Vagina (tissue), 2 donors: ENCODE measurements around the gene SWAP70.

Experiments used
- POLR2A ChIP-seq, 2 donors: fragments of 450-650 bp; IDR thresholded peaks; one replicate each; pipeline ENCODE4 v1.6.1; 2017; ENCODE audit warnings: antibody characterized with exemption in 2 of 2, mild to moderate bottlenecking in 2 of 2, moderate library complexity in 2 of 2
- POLR2AphosphoS5 ChIP-seq, 2 donors: sonication (generic); formaldehyde crosslinking; IDR thresholded peaks; one replicate each; pipeline ENCODE4 v1.9.0; 2017; ENCODE audit warnings: antibody characterized with exemption in 2 of 2, mild to moderate bottlenecking in 2 of 2, low read depth in 1 of 2; ENCODE audit not compliant: insufficient read depth in 1 of 2
- TF ChIP-seq, protein P1 (sequence below), 3 experiments: fragments of 450-650 bp in 2 of 3; fragments of 200-600 bp in 1 of 3; sonication (generic) in 1 of 3; IDR thresholded peaks; one replicate each; pipeline ENCODE4 v1.5.1; 2017 to 2019; ENCODE audit warnings: antibody characterized with exemption in 3 of 3, mild to moderate bottlenecking in 2 of 3, moderate library complexity in 2 of 3

DNA sequence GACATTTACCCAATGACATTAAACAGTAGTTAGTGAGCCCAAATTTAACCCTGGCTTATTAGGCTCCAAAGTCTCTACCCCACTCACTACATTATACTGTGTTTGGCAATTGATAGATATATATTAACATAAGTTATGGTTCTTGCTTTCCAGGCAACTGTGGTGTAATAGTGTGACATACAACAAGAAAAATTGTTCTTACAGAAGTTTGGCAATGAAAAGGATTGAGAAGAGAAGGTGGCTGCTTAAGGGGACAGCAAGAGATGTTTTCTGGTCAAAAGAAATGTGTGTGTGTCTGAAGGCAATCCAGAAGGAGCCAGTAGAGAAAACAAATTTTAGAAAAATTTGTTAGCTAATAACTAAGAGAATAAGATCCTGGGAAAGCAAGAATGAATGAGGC lies 132.4 kb downstream of the SWAP70 start:
- TF ChIP-seq, protein P1, sequence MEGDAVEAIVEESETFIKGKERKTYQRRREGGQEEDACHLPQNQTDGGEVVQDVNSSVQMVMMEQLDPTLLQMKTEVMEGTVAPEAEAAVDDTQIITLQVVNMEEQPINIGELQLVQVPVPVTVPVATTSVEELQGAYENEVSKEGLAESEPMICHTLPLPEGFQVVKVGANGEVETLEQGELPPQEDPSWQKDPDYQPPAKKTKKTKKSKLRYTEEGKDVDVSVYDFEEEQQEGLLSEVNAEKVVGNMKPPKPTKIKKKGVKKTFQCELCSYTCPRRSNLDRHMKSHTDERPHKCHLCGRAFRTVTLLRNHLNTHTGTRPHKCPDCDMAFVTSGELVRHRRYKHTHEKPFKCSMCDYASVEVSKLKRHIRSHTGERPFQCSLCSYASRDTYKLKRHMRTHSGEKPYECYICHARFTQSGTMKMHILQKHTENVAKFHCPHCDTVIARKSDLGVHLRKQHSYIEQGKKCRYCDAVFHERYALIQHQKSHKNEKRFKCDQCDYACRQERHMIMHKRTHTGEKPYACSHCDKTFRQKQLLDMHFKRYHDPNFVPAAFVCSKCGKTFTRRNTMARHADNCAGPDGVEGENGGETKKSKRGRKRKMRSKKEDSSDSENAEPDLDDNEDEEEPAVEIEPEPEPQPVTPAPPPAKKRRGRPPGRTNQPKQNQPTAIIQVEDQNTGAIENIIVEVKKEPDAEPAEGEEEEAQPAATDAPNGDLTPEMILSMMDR (IDR thresholded peaks at IDR 0.05) = no peak
- TF ChIP-seq POLR2AphosphoS5 (IDR thresholded peaks at IDR 0.05; ENCODE audit: insufficient read depth in 1 of 2, low read depth in 1 of 2) (no peak), POLR2A (IDR thresholded peaks at IDR 0.05) (no peak)
